ENCODE results near the gene CEACAM20.
"Not testable (repeated sequence)": the region's sequence is repeated elsewhere in the genome, so short reads cannot be mapped to it uniquely, and the experiment has no call there.

The CEACAM20 gene

GRCh38 chr19:44551850-44552249 is 22.4 kb upstream of the CEACAM20 start:
- POLR2A ChIA-PET, result no interaction called here
- CTCF ChIA-PET, result interaction anchor here (0.6 to 0.8 kb wide), 2 partner anchors 19 to 31 kb away, joined by 3 to 4 read pairs; no protein-coding TSS in a partner anchor
- DNase-seq (ENCODE audit: extremely low spot score), result no peak
- no peak for TF ChIP-seq TARDBP (IDR thresholded peaks at IDR 0.05)
- TF ChIP-seq CTBP1 (IDR thresholded peaks at IDR 0.05; ENCODE audit: borderline replicate concordance), result no peak
- TF ChIP-seq SUZ12 (IDR thresholded peaks at IDR 0.05), result no peak
- no peak for TF ChIP-seq LEF1 (IDR thresholded peaks at IDR 0.05; ENCODE audit: borderline replicate concordance)
- TF ChIP-seq FOXK2 (IDR thresholded peaks at IDR 0.05), result no peak
- TF ChIP-seq FOXM1 (IDR thresholded peaks at IDR 0.05; ENCODE audit: borderline replicate concordance), result no peak
- TF ChIP-seq, protein P1, sequence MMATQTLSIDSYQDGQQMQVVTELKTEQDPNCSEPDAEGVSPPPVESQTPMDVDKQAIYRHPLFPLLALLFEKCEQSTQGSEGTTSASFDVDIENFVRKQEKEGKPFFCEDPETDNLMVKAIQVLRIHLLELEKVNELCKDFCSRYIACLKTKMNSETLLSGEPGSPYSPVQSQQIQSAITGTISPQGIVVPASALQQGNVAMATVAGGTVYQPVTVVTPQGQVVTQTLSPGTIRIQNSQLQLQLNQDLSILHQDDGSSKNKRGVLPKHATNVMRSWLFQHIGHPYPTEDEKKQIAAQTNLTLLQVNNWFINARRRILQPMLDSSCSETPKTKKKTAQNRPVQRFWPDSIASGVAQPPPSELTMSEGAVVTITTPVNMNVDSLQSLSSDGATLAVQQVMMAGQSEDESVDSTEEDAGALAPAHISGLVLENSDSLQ (IDR thresholded peaks at IDR 0.05), result no peak
- no peak for TF ChIP-seq SP1 (IDR thresholded peaks at IDR 0.05)
- no peak for TF ChIP-seq FOXA1 (IDR thresholded peaks at IDR 0.05)

DNA sequence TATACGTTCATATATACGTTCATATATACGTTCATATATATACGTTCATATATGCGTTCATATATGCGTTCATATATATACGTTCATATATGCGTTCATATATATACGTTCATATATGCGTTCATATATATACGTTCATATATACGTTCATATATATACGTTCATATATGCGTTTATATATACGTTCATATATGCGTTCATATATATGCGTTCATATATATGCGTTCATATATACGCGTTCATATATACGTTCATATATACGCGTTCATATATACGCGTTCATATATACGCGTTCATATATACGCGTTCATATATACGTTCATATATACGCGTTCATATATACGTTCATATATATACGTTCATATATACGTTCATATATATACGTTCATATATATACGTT is 21.5 kb upstream of the CEACAM20 start:
- CTCF ChIA-PET; DNase-seq (ENCODE audit: extremely low spot score); POLR2A ChIA-PET: not testable (repeated sequence)

- no peak for TF ChIP-seq BHLHE40 (IDR thresholded peaks at IDR 0.05; ENCODE audit: borderline replicate concordance)
- TF ChIP-seq ELF4 (IDR thresholded peaks at IDR 0.05), result no peak
- no peak for TF ChIP-seq CTBP1 (IDR thresholded peaks at IDR 0.05; ENCODE audit: borderline replicate concordance)
- TF ChIP-seq, protein P1 (IDR thresholded peaks at IDR 0.05), result no peak
- TF ChIP-seq HDGF (IDR thresholded peaks at IDR 0.05; ENCODE audit: borderline replicate concordance), result no peak
- ChIA-PET CTCF (no interaction called here), POLR2A (no interaction called here)
- DNase-seq (ENCODE audit: extremely low spot score), result no peak
Observed at GRCh38 chr19:44549507-44549906, 20.0 kb upstream of the CEACAM20 start.

DNA sequence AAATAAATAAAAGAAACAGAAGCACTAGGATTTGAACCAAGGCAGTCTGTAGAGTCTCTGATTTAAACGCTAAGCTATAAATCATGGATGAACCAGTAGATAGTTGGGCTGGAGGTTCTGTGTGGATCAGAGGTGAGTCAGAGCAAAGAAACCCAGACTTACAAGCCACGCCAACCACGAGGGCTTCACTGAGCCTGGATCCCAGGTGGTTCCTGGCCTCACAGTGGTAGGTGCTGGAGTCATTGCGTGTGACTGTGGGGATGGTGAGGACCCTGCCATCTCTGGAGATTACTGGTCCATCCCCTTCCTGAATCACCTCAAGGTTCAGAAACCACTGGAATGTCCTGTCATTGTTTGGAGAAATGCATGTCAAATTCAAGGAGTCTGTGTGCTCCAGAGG is 19.3 kb upstream of the CEACAM20 start:
- TF ChIP-seq ZNF384 (IDR thresholded peaks at IDR 0.05) (no peak), SP1 (IDR thresholded peaks at IDR 0.05) (no peak), FOXM1 (IDR thresholded peaks at IDR 0.05; ENCODE audit: borderline replicate concordance) (no peak), FOXK2 (IDR thresholded peaks at IDR 0.05) (no peak), HDGF (IDR thresholded peaks at IDR 0.05; ENCODE audit: borderline replicate concordance) (no peak), BHLHE40 (IDR thresholded peaks at IDR 0.05; ENCODE audit: borderline replicate concordance) (no peak), ARNT (IDR thresholded peaks at IDR 0.05) (no peak), L3MBTL2 (conservative IDR thresholded peaks at IDR 0.05) (no peak), LEF1 (IDR thresholded peaks at IDR 0.05; ENCODE audit: borderline replicate concordance) (no peak), SUZ12 (IDR thresholded peaks at IDR 0.05) (no peak), NFRKB (IDR thresholded peaks at IDR 0.05) (no peak), FOXA1 (IDR thresholded peaks at IDR 0.05) (no peak), ELF4 (IDR thresholded peaks at IDR 0.05) (no peak), CTBP1 (IDR thresholded peaks at IDR 0.05; ENCODE audit: borderline replicate concordance) (no peak), TARDBP (IDR thresholded peaks at IDR 0.05) (no peak)
- TF ChIP-seq, protein P1 (IDR thresholded peaks at IDR 0.05), result no peak
- no peak for DNase-seq (ENCODE audit: extremely low spot score)
- CTCF ChIA-PET, result no interaction called here
- POLR2A ChIA-PET, result no interaction called here

DNA sequence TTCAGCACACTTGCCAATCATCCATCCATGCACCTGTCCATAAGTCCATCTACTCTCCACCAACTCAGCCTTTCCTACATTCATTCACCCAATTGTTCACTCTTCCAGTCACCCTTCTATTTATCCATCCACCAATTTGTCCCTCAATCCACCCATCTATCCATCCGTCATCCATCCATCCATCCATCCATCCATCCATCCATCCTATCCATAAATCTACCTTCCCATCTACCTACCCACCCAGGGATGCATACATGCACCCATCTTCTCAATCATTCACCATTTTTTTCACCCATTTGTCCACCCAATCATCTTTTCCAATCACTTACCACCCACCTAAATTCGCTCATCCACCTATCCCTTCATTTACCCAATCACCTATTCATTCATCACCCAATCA is 14.6 kb upstream of the CEACAM20 start:
- ChIA-PET CTCF (no interaction called here), POLR2A (no interaction called here)
- no peak for TF ChIP-seq SUZ12 (IDR thresholded peaks at IDR 0.05)
- TF ChIP-seq, protein P1 (IDR thresholded peaks at IDR 0.05), result no peak
- no peak for TF ChIP-seq LEF1 (IDR thresholded peaks at IDR 0.05; ENCODE audit: borderline replicate concordance)
- no peak for TF ChIP-seq CTBP1 (IDR thresholded peaks at IDR 0.05; ENCODE audit: borderline replicate concordance)
- no peak for TF ChIP-seq NFRKB (IDR thresholded peaks at IDR 0.05)
- TF ChIP-seq BHLHE40 (IDR thresholded peaks at IDR 0.05; ENCODE audit: borderline replicate concordance), result no peak
- TF ChIP-seq ARNT (IDR thresholded peaks at IDR 0.05), result no peak
- TF ChIP-seq ELF4 (IDR thresholded peaks at IDR 0.05), result no peak
- TF ChIP-seq TARDBP (IDR thresholded peaks at IDR 0.05), result no peak
- TF ChIP-seq FOXK2 (IDR thresholded peaks at IDR 0.05), result no peak
- TF ChIP-seq L3MBTL2 (conservative IDR thresholded peaks at IDR 0.05), result no peak
- DNase-seq (ENCODE audit: extremely low spot score), result no peak

DNA sequence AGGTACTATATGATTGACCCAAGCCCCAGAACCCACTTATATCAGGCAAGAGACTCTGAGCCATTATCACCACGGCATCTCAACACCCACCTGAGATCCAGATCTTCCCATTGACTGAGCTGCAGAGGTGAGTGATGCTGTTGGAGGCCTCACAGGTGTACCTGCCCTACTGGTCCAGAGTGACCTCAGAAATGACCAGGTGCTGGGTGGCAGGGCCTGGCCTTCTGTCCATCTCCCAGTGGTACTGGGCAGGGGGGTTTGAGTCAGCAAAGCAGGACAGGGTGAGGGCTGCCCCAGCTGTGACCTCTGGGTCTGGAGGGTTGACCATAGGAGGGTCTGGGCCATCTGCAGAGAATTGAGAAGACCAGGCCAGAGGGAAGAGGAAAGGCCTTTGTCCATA is 13.2 kb upstream of the CEACAM20 start:
- CTCF ChIA-PET, result no interaction called here

More for the DNA sequence above, 13.2 kb upstream of the CEACAM20 start:
- POLR2A ChIA-PET, result no interaction called here
- no peak for DNase-seq (ENCODE audit: extremely low spot score)
- TF ChIP-seq ARNT (IDR thresholded peaks at IDR 0.05) (no peak), L3MBTL2 (conservative IDR thresholded peaks at IDR 0.05) (no peak), HDGF (IDR thresholded peaks at IDR 0.05; ENCODE audit: borderline replicate concordance) (no peak), LEF1 (IDR thresholded peaks at IDR 0.05; ENCODE audit: borderline replicate concordance) (no peak), FOXA1 (IDR thresholded peaks at IDR 0.05) (no peak), SUZ12 (IDR thresholded peaks at IDR 0.05) (no peak)
- TF ChIP-seq, protein P1 (IDR thresholded peaks at IDR 0.05), result no peak
